DND-41 (cell line): ENCODE results near the gene AEBP2.

ENCODE experiments used
- ATAC-seq: fragments of 200-7000 bp; cut with Tn5 transposase; 3 replicates; pipeline ENCODE4 v1.9.1; 2021; ENCODE audit warnings: low read depth; ENCODE audit not compliant: insufficient read depth
- DNase-seq: peaks from one replicate; pipeline ENCODE4 v3.0.0-alpha.2; 2020
- H2AFZ ChIP-seq: 2 replicates; pipeline ENCODE4 v1.6.0; 2012; ENCODE audit warnings: low read depth, low read length
- H3K27ac ChIP-seq: 2 replicates; pipeline ENCODE4 v1.5.1; 2012; ENCODE audit warnings: low read length, inconsistent platforms
- H3K27me3 ChIP-seq: fragments of 200-600 bp; sonication (generic); 2 replicates; pipeline ENCODE4 v1.6.0; 2012; ENCODE audit warnings: low read length, mild to moderate bottlenecking, inconsistent platforms; ENCODE audit not compliant: insufficient read depth, poor library complexity
- H3K36me3 ChIP-seq: 2 replicates; pipeline ENCODE4 v1.5.1; 2012; ENCODE audit warnings: low read length, inconsistent platforms; ENCODE audit not compliant: insufficient read depth
- H3K4me1 ChIP-seq: 2 replicates; pipeline ENCODE4 v1.5.1; 2012; ENCODE audit warnings: mild to moderate bottlenecking, low read length; ENCODE audit not compliant: insufficient read depth
- H3K4me2 ChIP-seq: 2 replicates; pipeline ENCODE4 v1.6.0; 2012; ENCODE audit warnings: mild to moderate bottlenecking, moderate library complexity, low read length, inconsistent platforms; ENCODE audit not compliant: insufficient read depth
- H3K4me3 ChIP-seq, 2 experiments: fragments of 200-600 bp in 1 of 2; shearing (Covaris generic) in 1 of 2; 2 replicates each; pipeline ENCODE4 v1.5.1; 2012 to 2016; ENCODE audit warnings: inconsistent platforms in 2 of 2, low read length in 2 of 2, mild to moderate bottlenecking in 2 of 2, low read depth in 1 of 2, moderate library complexity in 1 of 2
- H3K79me2 ChIP-seq: 2 replicates; pipeline ENCODE4 v1.6.0; 2012; ENCODE audit warnings: low read length, inconsistent platforms; ENCODE audit not compliant: insufficient read depth
- H3K9ac ChIP-seq: 2 replicates; pipeline ENCODE4 v1.6.0; 2012; ENCODE audit warnings: low read depth, mild to moderate bottlenecking, inconsistent platforms, low read length, moderate library complexity
- H3K9me3 ChIP-seq: 2 replicates; pipeline ENCODE4 v1.5.1; 2012; ENCODE audit warnings: low read length, moderate library complexity, mild to moderate bottlenecking, inconsistent platforms; ENCODE audit not compliant: insufficient read depth, severe bottlenecking
- H4K20me1 ChIP-seq: 2 replicates; pipeline ENCODE4 v1.6.0; 2012; ENCODE audit warnings: low read length; ENCODE audit not compliant: insufficient read depth
- CTCF ChIP-seq: IDR thresholded peaks from 2 replicates; pipeline ENCODE4 v1.5.1; 2012; ENCODE audit warnings: borderline replicate concordance, low read length, moderate library complexity, mild to moderate bottlenecking; ENCODE audit not compliant: poor library complexity, severe bottlenecking; ENCODE audit errors: extremely low read depth
- EZH2 ChIP-seq: IDR thresholded peaks from 3 replicates; pipeline ENCODE4 v1.6.1; 2012; ENCODE audit warnings: borderline replicate concordance, low read depth, mild to moderate bottlenecking, moderate library complexity, low read length, inconsistent platforms; ENCODE audit not compliant: severe bottlenecking

The AEBP2 gene

GRCh38 chr12:19477071-19477470, 37.8 kb downstream of the AEBP2 start:
- Histone ChIP-seq H3K9ac (no peak overlapping the region), H3K36me3 (peaks cover 95% of the 10 kb centered on the region), H3K79me2 (peaks cover 100% of the 10 kb centered on the region), H3K27ac (no peak overlapping the region), H3K4me2 (no peak overlapping the region), H3K4me1 (no peaks in the 10 kb centered on the region), H3K9me3 (no peaks in the 10 kb centered on the region), H2AFZ (no peak overlapping the region), H4K20me1 (peaks cover 33% of the 10 kb centered on the region), H3K27me3 (no peaks in the 10 kb centered on the region), H3K4me3 (no peak overlapping the region)
- no peak for TF ChIP-seq CTCF
- TF ChIP-seq EZH2: no peak
- ATAC-seq (no peak), DNase-seq (no peak)

- no peaks in the 10 kb centered on the region for H3K4me1 ChIP-seq
- no peak overlapping the region for H3K27ac ChIP-seq
- no peak overlapping the region for H3K4me3 ChIP-seq
- no peak overlapping the region for H2AFZ ChIP-seq
- H3K36me3 ChIP-seq: peaks cover 93% of the 10 kb centered on the region
- DNase-seq (no peak), ATAC-seq (no peak)
- H3K9ac ChIP-seq: no peak overlapping the region
- H3K27me3 ChIP-seq: no peaks in the 10 kb centered on the region
- no peaks in the 10 kb centered on the region for H3K9me3 ChIP-seq
- TF ChIP-seq EZH2: no peak
- TF ChIP-seq CTCF: no peak
- H4K20me1 ChIP-seq: peaks cover 56% of the 10 kb centered on the region
- H3K4me2 ChIP-seq: no peak overlapping the region
- peaks cover 100% of the 10 kb centered on the region for H3K79me2 ChIP-seq
These were observed 41.2 kb downstream of the AEBP2 start for GRCh38 chr12:19480459-19480858.

- Histone ChIP-seq H4K20me1 (peaks cover 70% of the 10 kb centered on the region), H3K79me2 (peaks cover 100% of the 10 kb centered on the region), H3K27ac (no peak overlapping the region), H3K4me1 (no peaks in the 10 kb centered on the region), H3K9me3 (no peaks in the 10 kb centered on the region), H3K36me3 (peaks cover 91% of the 10 kb centered on the region), H3K9ac (no peak overlapping the region), H3K27me3 (no peaks in the 10 kb centered on the region), H3K4me3 (no peak overlapping the region), H3K4me2 (no peak overlapping the region), H2AFZ (no peak overlapping the region)
- DNase-seq: no peak
- TF ChIP-seq EZH2: no peak
- no peak for TF ChIP-seq CTCF
- ATAC-seq: no peak
These were observed 42.7 kb downstream of the AEBP2 start for GRCh38 chr12:19482036-19482435.

- H3K4me2 ChIP-seq: no peak overlapping the region
- DNase-seq: no peak
- no peak overlapping the region for H3K9ac ChIP-seq
- peak; percentile 44 for ATAC-seq
- no peaks in the 10 kb centered on the region for H3K27me3 ChIP-seq
- TF ChIP-seq EZH2 (no peak), CTCF (no peak)
- H2AFZ ChIP-seq: no peak overlapping the region
- peaks cover 85% of the 10 kb centered on the region for H3K36me3 ChIP-seq
- H3K27ac ChIP-seq: 0 out of 2 replicates have a peak overlapping the region, but pooled peaks have one; percentile 6
- H4K20me1 ChIP-seq: peaks cover 65% of the 10 kb centered on the region
- H3K9me3 ChIP-seq: no peaks in the 10 kb centered on the region
- no peaks in the 10 kb centered on the region for H3K4me1 ChIP-seq
- H3K79me2 ChIP-seq: peaks cover 100% of the 10 kb centered on the region
- H3K4me3 ChIP-seq: no peak overlapping the region
These were observed 43.3 kb downstream of the AEBP2 start for GRCh38 chr12:19482551-19483109.
